Sigmoid colon (tissue), 7 donors: ENCODE data around the gene MAN2A1. TPM values are rescaled to one million over a fixed set of nuclear protein-coding genes. Genes with fewer than 3 reads are reported as not detected.

Experiments
- DNase-seq: peaks from one replicate; pipeline ENCODE4 v3.0.0-alpha.2; 2019
- H3K27ac ChIP-seq, 4 donors: fragments of 200-600 bp; sonication (generic); one replicate each; pipeline ENCODE4 v1.5.1; 2016 to 2019; ENCODE audit warnings: mild to moderate bottlenecking in 1 of 4
- H3K27me3 ChIP-seq, 3 donors: fragments of 200-600 bp; sonication (generic); one replicate each; pipeline ENCODE4 v1.5.1; 2019; ENCODE audit warnings: mild to moderate bottlenecking in 1 of 3
- H3K36me3 ChIP-seq, 4 donors: fragments of 200-600 bp; sonication (generic); one replicate each; pipeline ENCODE4 v1.5.1; 2016 to 2019
- H3K4me1 ChIP-seq, 4 donors: fragments of 200-600 bp; sonication (generic); one replicate each; pipeline ENCODE4 v1.5.1; 2017 to 2019
- H3K4me3 ChIP-seq, 4 donors: fragments of 200-600 bp; sonication (generic); one replicate each; pipeline ENCODE4 v1.5.1; 2017 to 2019; ENCODE audit warnings: mild to moderate bottlenecking in 2 of 4, moderate library complexity in 1 of 4
- H3K9me3 ChIP-seq, 4 donors: fragments of 200-600 bp in 3 of 4; sonication (generic) in 3 of 4; one replicate each; pipeline versions ENCODE4 v1.5.1 to v1.6.1; 2013 to 2019
- EP300 ChIP-seq, 4 donors: sonication (generic); formaldehyde crosslinking; IDR thresholded peaks; one replicate each; pipeline ENCODE4 v1.6.1; 2017; ENCODE audit warnings: antibody characterized with exemption in 4 of 4
- POLR2A ChIP-seq, 2 donors: fragments of 450-650 bp; IDR thresholded peaks; one replicate each; pipeline ENCODE4 v1.6.1; 2016; ENCODE audit warnings: antibody characterized with exemption in 2 of 2, mild to moderate bottlenecking in 2 of 2, moderate library complexity in 2 of 2
- POLR2AphosphoS5 ChIP-seq, 4 donors: sonication (generic); formaldehyde crosslinking; IDR thresholded peaks; one replicate each; pipeline ENCODE4 v1.6.1; 2017; ENCODE audit warnings: antibody characterized with exemption in 4 of 4
- WGBS, 2 donors: extraction: QIAGEN DNeasy Blood & Tissue Kit; methylation state at CpG; one replicate each; pipeline ENCODE4 v1.1.7; 2013; 5-methylcytosine and 5-hydroxymethylcytosine counted together
- intact Hi-C: fragments of 100-400 bp; cut with DNase I; formaldehyde crosslinking; loops from one replicate; pipeline ENCODE4 v1.15.1; 2023
- polyA plus RNA-seq, 3 donors: library from polyadenylated mRNA; stranded (reverse); fragments of 200-250 nt; gene quantifications; one replicate each; pipeline ENCODE4 v1.2.3, GENCODE V29; 2013
- total RNA-seq, 4 donors: library from RNA; depleted of rRNA; stranded (reverse); fragments of >200 nt; gene quantifications; one replicate each; pipeline ENCODE4 v1.1.0, GENCODE V29; 2016
- TF ChIP-seq, protein P1 (sequence below), 4 experiments: fragments of 450-650 bp in 3 of 4; fragments of 200-600 bp in 1 of 4; IDR thresholded peaks; one replicate each; pipeline ENCODE4 v1.5.1; 2016 to 2019; ENCODE audit warnings: antibody characterized with exemption in 4 of 4, mild to moderate bottlenecking in 3 of 4, moderate library complexity in 2 of 4
- donor health status: healthy with polysubstance abuse.
- donor health status: Bipolar disorder and iron deficiency.
- donor health status: healthy.

MAN2A1 gene
- total and polyA plus RNA-seq, 7 donors = 3.6 to 58.4 (median 40.2) TPM

GRCh38 chr5:109685916-109686315, 3.8 kb upstream of the MAN2A1 start:
- intact Hi-C loops = loop anchor here (5.0 kb wide), 3 partner anchors 316 to 1304 kb away; partner anchors contain the start of gene FBXL17
- Histone ChIP-seq H3K36me3 (no peaks in the 10 kb centered on the region), H3K4me3 (no peak overlapping the region), H3K27ac (no peak overlapping the region), H3K4me1 (peaks cover 0 to 5% (median 0%) of the 10 kb centered on the region in 4 donors), H3K9me3 (no peaks in the 10 kb centered on the region), H3K27me3 (no peaks in the 10 kb centered on the region)
- TF ChIP-seq EP300 (IDR thresholded peaks at IDR 0.05) = no peak
- TF ChIP-seq POLR2A (IDR thresholded peaks at IDR 0.05) = no peak
- TF ChIP-seq, protein P1, sequence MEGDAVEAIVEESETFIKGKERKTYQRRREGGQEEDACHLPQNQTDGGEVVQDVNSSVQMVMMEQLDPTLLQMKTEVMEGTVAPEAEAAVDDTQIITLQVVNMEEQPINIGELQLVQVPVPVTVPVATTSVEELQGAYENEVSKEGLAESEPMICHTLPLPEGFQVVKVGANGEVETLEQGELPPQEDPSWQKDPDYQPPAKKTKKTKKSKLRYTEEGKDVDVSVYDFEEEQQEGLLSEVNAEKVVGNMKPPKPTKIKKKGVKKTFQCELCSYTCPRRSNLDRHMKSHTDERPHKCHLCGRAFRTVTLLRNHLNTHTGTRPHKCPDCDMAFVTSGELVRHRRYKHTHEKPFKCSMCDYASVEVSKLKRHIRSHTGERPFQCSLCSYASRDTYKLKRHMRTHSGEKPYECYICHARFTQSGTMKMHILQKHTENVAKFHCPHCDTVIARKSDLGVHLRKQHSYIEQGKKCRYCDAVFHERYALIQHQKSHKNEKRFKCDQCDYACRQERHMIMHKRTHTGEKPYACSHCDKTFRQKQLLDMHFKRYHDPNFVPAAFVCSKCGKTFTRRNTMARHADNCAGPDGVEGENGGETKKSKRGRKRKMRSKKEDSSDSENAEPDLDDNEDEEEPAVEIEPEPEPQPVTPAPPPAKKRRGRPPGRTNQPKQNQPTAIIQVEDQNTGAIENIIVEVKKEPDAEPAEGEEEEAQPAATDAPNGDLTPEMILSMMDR (IDR thresholded peaks at IDR 0.05) = no peak
- TF ChIP-seq POLR2AphosphoS5 (IDR thresholded peaks at IDR 0.05) = no peak
- no peak for DNase-seq
- WGBS, 2 donors = 87 to 92% methylated on average over 4 of the region's 4 CpGs

DNA sequence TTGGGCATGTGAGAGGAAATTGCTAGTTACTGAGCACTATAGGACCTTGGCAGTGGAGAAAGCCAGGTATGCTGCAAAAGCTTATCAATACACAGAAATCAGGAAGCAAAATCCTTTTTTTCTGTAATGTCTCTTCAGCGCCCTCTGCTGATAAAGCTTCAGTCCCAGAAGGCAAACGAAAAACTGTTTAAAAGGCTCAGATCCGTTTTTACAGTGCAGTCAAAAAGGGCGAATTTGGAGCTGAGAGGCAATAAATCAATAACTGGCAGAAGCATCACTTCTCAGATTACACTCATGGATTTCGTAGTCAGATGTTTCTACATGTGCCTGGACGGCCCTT, 1.1 kb upstream of the MAN2A1 start:
- no peak for TF ChIP-seq POLR2A (IDR thresholded peaks at IDR 0.05)
- TF ChIP-seq EP300 (IDR thresholded peaks at IDR 0.05) = no peak
- no peak for TF ChIP-seq POLR2AphosphoS5 (IDR thresholded peaks at IDR 0.05)
- TF ChIP-seq, protein P1 (IDR thresholded peaks at IDR 0.05) = peak in 2 of 4 experiments; percentile 24 to 46
- no peak for DNase-seq
- Histone ChIP-seq H3K27me3 (no peaks in the 10 kb centered on the region), H3K4me1 (peaks cover 0 to 28% (median 25%) of the 10 kb centered on the region in 4 donors), H3K4me3 (peak overlapping the region in 3 of 4 donors; percentile 85 to 95 (median 88)), H3K36me3 (no peaks in the 10 kb centered on the region), H3K27ac (peak overlapping the region; percentile 96 to 99 (median 98)), H3K9me3 (no peaks in the 10 kb centered on the region)
- 3 to 19% methylated on average over 6 of the region's 6 CpGs for WGBS, 2 donors
- intact Hi-C loops = loop anchor here (5.0 kb wide), 3 partner anchors 314 to 1306 kb away; partner anchors contain the start of gene FBXL17

DNA sequence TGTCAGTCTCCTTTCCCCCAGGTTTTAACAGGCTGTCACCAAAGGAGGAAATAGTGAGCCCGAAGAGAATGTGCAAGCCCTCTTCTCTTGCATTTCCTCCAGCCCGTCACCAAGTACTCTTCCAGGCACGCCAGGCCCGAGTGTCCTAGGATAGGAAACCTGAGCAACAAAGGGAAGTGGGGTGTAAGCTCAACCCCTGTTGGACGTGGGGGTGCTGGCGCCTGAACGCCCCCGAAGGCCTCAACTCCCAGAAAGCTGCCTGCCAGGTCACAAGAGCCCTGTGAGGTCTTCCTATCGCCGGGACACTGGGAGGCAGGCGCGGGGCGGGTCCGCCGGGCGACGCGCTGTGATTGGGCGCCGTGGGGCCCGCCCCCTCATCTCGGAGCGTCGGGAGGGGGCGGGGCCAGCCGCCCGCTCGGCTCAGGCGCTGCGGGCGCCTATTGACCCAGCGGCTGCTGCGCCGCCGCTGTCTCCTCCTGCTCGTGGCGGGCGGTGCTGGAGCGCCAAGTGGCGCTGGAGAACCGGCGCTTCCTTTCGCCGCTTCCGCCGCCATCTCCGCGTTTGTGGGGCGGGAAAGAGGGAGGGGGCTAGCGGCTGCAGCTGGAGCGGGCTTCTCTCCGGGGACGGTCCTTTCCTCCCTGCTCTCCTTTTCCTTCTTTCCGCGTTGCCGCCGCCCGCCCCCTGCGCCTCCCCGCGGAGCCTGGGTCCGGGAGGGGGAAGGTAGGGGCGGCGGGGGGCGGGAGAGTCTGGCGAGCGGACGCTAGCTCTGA, 572 bp upstream of the MAN2A1 start:
- H3K27ac ChIP-seq = peak overlapping the region; percentile 96 to 99 (median 98)
- TF ChIP-seq POLR2A (IDR thresholded peaks at IDR 0.05) = peak; percentile 79 to 86
- peak; percentile 87 to 92 (median 90) for TF ChIP-seq POLR2AphosphoS5 (IDR thresholded peaks at IDR 0.05)
- TF ChIP-seq, protein P1 (IDR thresholded peaks at IDR 0.05) = no peak
- no peak for TF ChIP-seq EP300 (IDR thresholded peaks at IDR 0.05)
- no peaks in the 10 kb centered on the region for H3K9me3 ChIP-seq
- H3K4me3 ChIP-seq = peak overlapping the region; percentile 74 to 95 (median 86)
- peaks cover 0 to 34% (median 30%) of the 10 kb centered on the region in 4 donors for H3K4me1 ChIP-seq
- H3K27me3 ChIP-seq = no peaks in the 10 kb centered on the region
- intact Hi-C loops = loop anchor here (5.0 kb wide), 3 partner anchors 313 to 1307 kb away; partner anchors contain the start of gene FBXL17
- peak; percentile 92 for DNase-seq
- H3K36me3 ChIP-seq = no peaks in the 10 kb centered on the region
- 1% methylated on average over 68 of the region's 68 CpGs for WGBS, 2 donors

GRCh38 chr5:109690242-109690974, 681 bp downstream of the MAN2A1 start:
- no peaks in the 10 kb centered on the region for H3K9me3 ChIP-seq
- intact Hi-C loops = loop anchor here (2.0 to 5.0 kb wide), 4 partner anchors 162 to 1048 kb away; partner anchors contain the start of gene SLC25A46
- no peaks in the 10 kb centered on the region for H3K27me3 ChIP-seq
- TF ChIP-seq, protein P1 (IDR thresholded peaks at IDR 0.05) = no peak
- TF ChIP-seq POLR2A (IDR thresholded peaks at IDR 0.05) = no peak
- no peak for TF ChIP-seq EP300 (IDR thresholded peaks at IDR 0.05)
- no peak for TF ChIP-seq POLR2AphosphoS5 (IDR thresholded peaks at IDR 0.05)
- peak overlapping the region; percentile 96 to 99 (median 98) for H3K27ac ChIP-seq
- H3K4me1 ChIP-seq = peaks cover 0 to 45% (median 40%) of the 10 kb centered on the region in 4 donors
- no peaks in the 10 kb centered on the region for H3K36me3 ChIP-seq
- DNase-seq = peak; percentile 78
- peak overlapping the region; percentile 74 to 95 (median 86) for H3K4me3 ChIP-seq
- WGBS, 2 donors = 1% methylated on average over 71 of the region's 71 CpGs
